ENCODE results near the gene WFDC1.

Gene WFDC1

GRCh38 chr16:84315422-84315821 lies 20.7 kb downstream of the WFDC1 start:
- Histone ChIP-seq H3K27ac (replicated peaks) (no peak overlapping the region), H3K4me3 (replicated peaks; ENCODE audit: insufficient read depth, low read length) (no peak overlapping the region), H3K27me3 (ENCODE audit: insufficient read depth, poor library complexity, severe bottlenecking) (peaks cover 15% of the 10 kb centered on the region)
- DNase-seq (ENCODE audit: low read depth in 1 of 2, low spot score in 1 of 2), result no peak
- TF ChIP-seq POLR2AphosphoS5 (IDR thresholded peaks at IDR 0.05; ENCODE audit: low read depth), result no peak
- no peak for TF ChIP-seq CTCF (IDR thresholded peaks at IDR 0.05; ENCODE audit: insufficient read depth, low read length)
- no peak for TF ChIP-seq SPI1 (IDR thresholded peaks at IDR 0.05; ENCODE audit: borderline replicate concordance, low read depth)
- no peak for TF ChIP-seq GABPA (IDR thresholded peaks at IDR 0.05; ENCODE audit: low read depth)
- no peak for TF ChIP-seq REST (IDR thresholded peaks at IDR 0.05; ENCODE audit: insufficient replicate concordance, low read depth)

- Histone ChIP-seq H3K27me3 (ENCODE audit: insufficient read depth, poor library complexity, severe bottlenecking) (peaks cover 4% of the 10 kb centered on the region), H3K4me3 (replicated peaks; ENCODE audit: insufficient read depth, low read length) (no peak overlapping the region), H3K27ac (replicated peaks) (no peak overlapping the region)
Observed at GRCh38 chr16:84318091-84318975, 23.7 kb downstream of the WFDC1 start.

More at GRCh38 chr16:84318091-84318975, 23.7 kb downstream of the WFDC1 start:
- TF ChIP-seq POLR2AphosphoS5 (IDR thresholded peaks at IDR 0.05; ENCODE audit: low read depth) (no peak), CTCF (IDR thresholded peaks at IDR 0.05; ENCODE audit: insufficient read depth, low read length) (no peak), GABPA (IDR thresholded peaks at IDR 0.05; ENCODE audit: low read depth) (no peak), REST (IDR thresholded peaks at IDR 0.05; ENCODE audit: insufficient replicate concordance, low read depth) (no peak), SPI1 (IDR thresholded peaks at IDR 0.05; ENCODE audit: borderline replicate concordance, low read depth) (no peak)
- DNase-seq (ENCODE audit: low read depth in 1 of 2, low spot score in 1 of 2), result no peak

Data from HL-60 (cell line).